ENCODE results near the gene SPAAR.

DNA sequence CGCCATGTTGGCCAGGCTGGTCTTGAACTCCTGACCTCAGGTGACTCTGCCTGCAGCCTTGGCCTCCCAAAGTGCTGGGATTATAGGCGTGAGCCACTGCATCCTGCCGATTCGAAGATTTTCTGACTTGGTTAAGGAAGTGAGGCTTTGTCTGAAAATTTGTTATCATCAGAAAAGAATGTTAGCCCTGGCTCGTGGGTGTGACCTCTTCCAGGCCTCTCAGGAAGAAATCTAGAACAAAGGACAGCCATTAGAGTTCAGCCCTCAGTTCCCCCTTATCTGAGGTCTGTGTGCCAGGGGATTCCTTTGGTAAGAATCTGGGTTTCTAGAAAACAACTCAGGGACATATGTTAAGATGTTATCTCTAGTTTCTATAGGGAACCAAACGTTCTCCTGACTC is 42.4 kb downstream of the SPAAR start:
- TF ChIP-seq, protein P1, sequence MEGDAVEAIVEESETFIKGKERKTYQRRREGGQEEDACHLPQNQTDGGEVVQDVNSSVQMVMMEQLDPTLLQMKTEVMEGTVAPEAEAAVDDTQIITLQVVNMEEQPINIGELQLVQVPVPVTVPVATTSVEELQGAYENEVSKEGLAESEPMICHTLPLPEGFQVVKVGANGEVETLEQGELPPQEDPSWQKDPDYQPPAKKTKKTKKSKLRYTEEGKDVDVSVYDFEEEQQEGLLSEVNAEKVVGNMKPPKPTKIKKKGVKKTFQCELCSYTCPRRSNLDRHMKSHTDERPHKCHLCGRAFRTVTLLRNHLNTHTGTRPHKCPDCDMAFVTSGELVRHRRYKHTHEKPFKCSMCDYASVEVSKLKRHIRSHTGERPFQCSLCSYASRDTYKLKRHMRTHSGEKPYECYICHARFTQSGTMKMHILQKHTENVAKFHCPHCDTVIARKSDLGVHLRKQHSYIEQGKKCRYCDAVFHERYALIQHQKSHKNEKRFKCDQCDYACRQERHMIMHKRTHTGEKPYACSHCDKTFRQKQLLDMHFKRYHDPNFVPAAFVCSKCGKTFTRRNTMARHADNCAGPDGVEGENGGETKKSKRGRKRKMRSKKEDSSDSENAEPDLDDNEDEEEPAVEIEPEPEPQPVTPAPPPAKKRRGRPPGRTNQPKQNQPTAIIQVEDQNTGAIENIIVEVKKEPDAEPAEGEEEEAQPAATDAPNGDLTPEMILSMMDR (IDR thresholded peaks at IDR 0.05) = no peak
- TF ChIP-seq POLR2A (IDR thresholded peaks at IDR 0.05) = no peak

Data from heart left ventricle (tissue), 13 donors.